Measurements from ENCODE around the gene ERLEC1.
A peak's percentile ranks its signal among the peaks of the same experiment; 100 is the strongest.
"Not testable (repeated sequence)": the region's sequence is repeated elsewhere in the genome, so short reads cannot be mapped to it uniquely, and the experiment has no call there.

Gene ERLEC1

DNA sequence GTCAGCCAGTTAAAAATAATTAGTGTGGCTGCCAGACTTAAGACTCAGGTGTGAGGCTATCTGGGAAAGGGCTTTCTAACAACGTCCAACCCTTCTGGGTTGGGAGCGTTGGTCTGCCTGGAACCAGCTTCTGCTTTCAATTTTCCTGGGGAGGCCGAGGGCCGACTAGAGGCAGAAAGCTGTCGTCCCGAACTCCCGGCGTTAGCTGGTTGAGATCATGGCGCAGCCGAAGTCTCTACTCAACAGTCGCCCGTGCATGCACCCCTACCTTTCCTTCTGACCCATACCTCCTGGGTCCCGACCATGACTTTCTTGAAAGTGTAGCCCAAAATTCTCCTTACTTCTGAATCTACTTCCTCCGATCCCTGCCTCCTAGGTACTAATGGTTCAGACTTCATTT lies 29.6 kb upstream of the ERLEC1 start:
- not testable (repeated sequence) for H3K9ac ChIP-seq (ENCODE audit: low read depth, low read length, poor library complexity); H2BK120ac ChIP-seq (ENCODE audit: low read depth, low read length); H4K8ac ChIP-seq (ENCODE audit: low read depth, low read length); H3K27me3 ChIP-seq (ENCODE audit: control insufficient read depth in 3 of 3, insufficient read depth in 3 of 3, low read depth in 1 of 3, low read length in 3 of 3); H2BK15ac ChIP-seq (ENCODE audit: low read length); H3K27ac ChIP-seq (replicated peaks; ENCODE audit: low read length); H2BK12ac ChIP-seq (ENCODE audit: low read length); H2BK5ac ChIP-seq (ENCODE audit: low read length); H3K4me2 ChIP-seq (ENCODE audit: insufficient read depth, low read length, poor library complexity, severe bottlenecking); H2AK5ac ChIP-seq (ENCODE audit: low read depth, low read length); DNase-seq (ENCODE audit: low spot score); H3K4ac ChIP-seq (ENCODE audit: low read length); H3K18ac ChIP-seq (ENCODE audit: low read length); H2AFZ ChIP-seq (ENCODE audit: low read length); H3K9me3 ChIP-seq (replicated peaks in 1 of 2; ENCODE audit: control insufficient read depth in 2 of 2, insufficient read depth in 1 of 2, low read depth in 1 of 2, low read length in 2 of 2); H4K91ac ChIP-seq (ENCODE audit: low read depth, low read length, poor library complexity); H3K23ac ChIP-seq (ENCODE audit: low read depth, low read length, poor library complexity); H3K4me1 ChIP-seq (ENCODE audit: control insufficient read depth in 2 of 2, insufficient read depth in 1 of 2, low read depth in 1 of 2, low read length in 2 of 2); H3K79me1 ChIP-seq (ENCODE audit: low read depth, low read length); H3K14ac ChIP-seq (ENCODE audit: low read length); H3K4me3 ChIP-seq (ENCODE audit: low read length in 2 of 2)
- WGBS, 2 donors (ENCODE audit: extremely low coverage in 2 of 2, insufficient read length in 2 of 2, insufficient replicate concordance in 1 of 2) = no CpG with 5 or more reads among the region's 14 CpGs
- peaks cover 10 to 61% of the 10 kb centered on the region in 2 donors for H3K36me3 ChIP-seq (replicated peaks in 1 of 2; ENCODE audit: control insufficient read depth in 2 of 2, insufficient read depth in 2 of 2, low read length in 2 of 2)

GRCh38 chr2:53765767-53766166 lies 21.1 kb upstream of the ERLEC1 start:
- Histone ChIP-seq H3K9ac (ENCODE audit: low read depth, low read length, poor library complexity) (no peak overlapping the region), H2BK15ac (ENCODE audit: low read length) (no peak overlapping the region), H2BK12ac (ENCODE audit: low read length) (no peak overlapping the region), H3K4me2 (ENCODE audit: insufficient read depth, low read length, poor library complexity, severe bottlenecking) (no peak overlapping the region), H3K14ac (ENCODE audit: low read length) (no peak overlapping the region), H2AFZ (ENCODE audit: low read length) (no peak overlapping the region), H4K91ac (ENCODE audit: low read depth, low read length, poor library complexity) (no peak overlapping the region), H4K8ac (ENCODE audit: low read depth, low read length) (no peak overlapping the region), H3K36me3 (replicated peaks in 1 of 2; ENCODE audit: control insufficient read depth in 2 of 2, insufficient read depth in 2 of 2, low read length in 2 of 2) (peaks cover 8 to 50% of the 10 kb centered on the region in 2 donors), H3K18ac (ENCODE audit: low read length) (no peak overlapping the region), H3K4me1 (ENCODE audit: control insufficient read depth in 2 of 2, insufficient read depth in 1 of 2, low read depth in 1 of 2, low read length in 2 of 2) (peaks cover 0 to 2% of the 10 kb centered on the region in 2 donors), H3K27ac (replicated peaks; ENCODE audit: low read length) (no peak overlapping the region), H3K79me1 (ENCODE audit: low read depth, low read length) (peaks cover 3% of the 10 kb centered on the region), H3K27me3 (ENCODE audit: control insufficient read depth in 3 of 3, insufficient read depth in 3 of 3, low read depth in 1 of 3, low read length in 3 of 3) (no peaks in the 10 kb centered on the region), H3K23ac (ENCODE audit: low read depth, low read length, poor library complexity) (no peak overlapping the region), H3K4me3 (ENCODE audit: low read length in 2 of 2) (no peak overlapping the region), H2BK120ac (ENCODE audit: low read depth, low read length) (no peak overlapping the region), H2BK5ac (ENCODE audit: low read length) (no peak overlapping the region), H3K4ac (ENCODE audit: low read length) (no peak overlapping the region), H3K9me3 (replicated peaks in 1 of 2; ENCODE audit: control insufficient read depth in 2 of 2, insufficient read depth in 1 of 2, low read depth in 1 of 2, low read length in 2 of 2) (no peaks in the 10 kb centered on the region), H2AK5ac (ENCODE audit: low read depth, low read length) (no peak overlapping the region)
- no peak for DNase-seq (ENCODE audit: low spot score)
- WGBS, 2 donors (ENCODE audit: extremely low coverage in 2 of 2, insufficient read length in 2 of 2, insufficient replicate concordance in 1 of 2) = no CpG with 5 or more reads among the region's 1 CpG

- H3K4me1 ChIP-seq (ENCODE audit: control insufficient read depth in 2 of 2, insufficient read depth in 1 of 2, low read depth in 1 of 2, low read length in 2 of 2) = peaks cover 0 to 2% of the 10 kb centered on the region in 2 donors
- no peak within 1 kb of the TSS for H2BK120ac ChIP-seq (ENCODE audit: low read depth, low read length)
- H3K23ac ChIP-seq (ENCODE audit: low read depth, low read length, poor library complexity) = peak within 1 kb of the TSS; percentile 22
- H3K4me2 ChIP-seq (ENCODE audit: insufficient read depth, low read length, poor library complexity, severe bottlenecking) = peak within 1 kb of the TSS; percentile 89
- no peak within 1 kb of the TSS for H2AK5ac ChIP-seq (ENCODE audit: low read depth, low read length)
- DNase-seq (ENCODE audit: low spot score) = peak; percentile 74
- H3K4ac ChIP-seq (ENCODE audit: low read length) = no peak within 1 kb of the TSS
- H2BK5ac ChIP-seq (ENCODE audit: low read length) = no peak within 1 kb of the TSS
- H3K14ac ChIP-seq (ENCODE audit: low read length) = no peak within 1 kb of the TSS
- H3K4me3 ChIP-seq (ENCODE audit: low read length in 2 of 2) = peak within 1 kb of the TSS; percentile 82 to 95
- no peak within 1 kb of the TSS for H3K27ac ChIP-seq (replicated peaks; ENCODE audit: low read length)
- no peaks in the 10 kb centered on the region for H3K27me3 ChIP-seq (ENCODE audit: control insufficient read depth in 3 of 3, insufficient read depth in 3 of 3, low read depth in 1 of 3, low read length in 3 of 3)
- H3K79me1 ChIP-seq (ENCODE audit: low read depth, low read length) = peaks cover 3% of the 10 kb centered on the region
- no peak within 1 kb of the TSS for H4K8ac ChIP-seq (ENCODE audit: low read depth, low read length)
- H2BK15ac ChIP-seq (ENCODE audit: low read length) = no peak within 1 kb of the TSS
- H3K18ac ChIP-seq (ENCODE audit: low read length) = no peak within 1 kb of the TSS
- peak within 1 kb of the TSS; percentile 88 for H3K9ac ChIP-seq (ENCODE audit: low read depth, low read length, poor library complexity)
- peak within 1 kb of the TSS; percentile 91 for H2AFZ ChIP-seq (ENCODE audit: low read length)
- H2BK12ac ChIP-seq (ENCODE audit: low read length) = no peak within 1 kb of the TSS
- H3K9me3 ChIP-seq (replicated peaks in 1 of 2; ENCODE audit: control insufficient read depth in 2 of 2, insufficient read depth in 1 of 2, low read depth in 1 of 2, low read length in 2 of 2) = no peaks in the 10 kb centered on the region
- H4K91ac ChIP-seq (ENCODE audit: low read depth, low read length, poor library complexity) = no peak within 1 kb of the TSS
- H3K36me3 ChIP-seq (replicated peaks in 1 of 2; ENCODE audit: control insufficient read depth in 2 of 2, insufficient read depth in 2 of 2, low read length in 2 of 2) = peaks cover 5 to 38% of the 10 kb centered on the region in 2 donors
- WGBS, 2 donors (ENCODE audit: extremely low coverage in 2 of 2, insufficient read length in 2 of 2, insufficient replicate concordance in 1 of 2) = no CpG with 5 or more reads among the region's 46 CpGs
Measured at GRCh38 chr2:53767405-53768241, 19.2 kb upstream of the ERLEC1 start, which contains the start of gene CHAC2. TSS of gene CHAC2 (plus strand) at chr2:53767804. CDS start at chr2:53767887, 83 bp downstream.

- Histone ChIP-seq H3K36me3 (replicated peaks in 1 of 2; ENCODE audit: control insufficient read depth in 2 of 2, insufficient read depth in 2 of 2, low read length in 2 of 2) (peaks cover 3 to 38% of the 10 kb centered on the region in 2 donors), H3K4ac (ENCODE audit: low read length) (no peak overlapping the region), H3K4me2 (ENCODE audit: insufficient read depth, low read length, poor library complexity, severe bottlenecking) (peak overlapping the region; percentile 89), H2BK120ac (ENCODE audit: low read depth, low read length) (no peak overlapping the region), H2AK5ac (ENCODE audit: low read depth, low read length) (no peak overlapping the region), H2BK5ac (ENCODE audit: low read length) (no peak overlapping the region), H3K4me1 (ENCODE audit: control insufficient read depth in 2 of 2, insufficient read depth in 1 of 2, low read depth in 1 of 2, low read length in 2 of 2) (peaks cover 0 to 2% of the 10 kb centered on the region in 2 donors), H3K9ac (ENCODE audit: low read depth, low read length, poor library complexity) (no peak overlapping the region), H3K27ac (replicated peaks; ENCODE audit: low read length) (no peak overlapping the region), H2BK12ac (ENCODE audit: low read length) (no peak overlapping the region), H4K8ac (ENCODE audit: low read depth, low read length) (no peak overlapping the region), H2BK15ac (ENCODE audit: low read length) (no peak overlapping the region), H3K18ac (ENCODE audit: low read length) (no peak overlapping the region), H3K23ac (ENCODE audit: low read depth, low read length, poor library complexity) (peak overlapping the region; percentile 22), H3K4me3 (ENCODE audit: low read length in 2 of 2) (peak overlapping the region; percentile 82 to 95), H3K9me3 (replicated peaks in 1 of 2; ENCODE audit: control insufficient read depth in 2 of 2, insufficient read depth in 1 of 2, low read depth in 1 of 2, low read length in 2 of 2) (no peaks in the 10 kb centered on the region), H2AFZ (ENCODE audit: low read length) (peak overlapping the region; percentile 91), H3K27me3 (ENCODE audit: control insufficient read depth in 3 of 3, insufficient read depth in 3 of 3, low read depth in 1 of 3, low read length in 3 of 3) (no peaks in the 10 kb centered on the region), H3K14ac (ENCODE audit: low read length) (no peak overlapping the region), H3K79me1 (ENCODE audit: low read depth, low read length) (peaks cover 3% of the 10 kb centered on the region), H4K91ac (ENCODE audit: low read depth, low read length, poor library complexity) (no peak overlapping the region)
- WGBS, 2 donors (ENCODE audit: extremely low coverage in 2 of 2, insufficient read length in 2 of 2, insufficient replicate concordance in 1 of 2) = no CpG with 5 or more reads among the region's 12 CpGs
- peak; percentile 37 for DNase-seq (ENCODE audit: low spot score)
Measured at GRCh38 chr2:53768242-53768542, 18.7 kb upstream of the ERLEC1 start.

All from neuronal stem cell (in vitro differentiated cells).